Fibroblast of the conjunctiva (primary cell): ENCODE measurements around the gene ZGLP1.

Source experiments
- DNase-seq: peaks from one replicate; pipeline ENCODE4 v3.0.0-alpha.2; 2010; ENCODE audit warnings: low read depth

The ZGLP1 gene

GRCh38 chr19:10327793-10328192 is 18.2 kb upstream of the ZGLP1 start:
- DNase-seq: no peak

DNA sequence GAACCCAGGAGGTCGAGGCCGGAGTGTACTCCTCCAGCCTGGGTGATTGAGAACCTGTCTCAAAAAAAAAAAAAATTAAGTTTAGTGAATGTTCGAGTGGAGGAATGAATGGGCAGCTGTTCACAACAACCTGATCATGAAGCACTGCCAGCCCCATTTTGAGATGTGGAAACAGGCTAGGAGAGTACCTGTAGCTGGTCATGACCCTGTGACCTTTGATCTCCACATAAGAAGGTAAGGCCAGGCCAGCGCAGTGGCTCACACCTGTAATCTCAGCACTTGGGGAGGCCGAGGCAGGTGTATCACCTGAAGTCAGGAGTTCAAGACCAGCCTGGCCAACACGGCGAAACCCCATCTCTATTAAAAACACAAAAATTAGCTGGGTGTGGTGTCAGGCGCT is 16.1 kb upstream of the ZGLP1 start:
- no peak for DNase-seq

- no peak for DNase-seq
Observed at GRCh38 chr19:10321874-10322835, 12.5 kb upstream of the ZGLP1 start.

DNA sequence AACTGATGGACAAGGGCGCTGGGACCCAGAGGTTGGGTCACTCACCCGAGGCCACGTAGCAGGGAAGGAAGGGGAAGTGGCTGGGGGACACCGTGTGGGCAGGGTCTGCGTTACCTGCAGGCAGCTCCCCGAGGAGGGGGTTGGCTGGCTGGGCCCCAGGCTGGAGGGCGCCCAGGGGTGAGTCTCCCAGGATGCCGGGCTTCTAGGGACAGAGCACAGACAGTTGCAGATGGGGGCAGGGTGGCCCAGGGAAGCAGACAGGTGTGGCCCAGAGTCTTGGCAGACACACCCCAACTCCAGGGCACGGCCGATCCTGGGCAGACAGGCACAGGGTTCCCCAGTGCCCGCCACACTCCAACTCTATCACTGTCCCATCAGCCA is 11.8 kb upstream of the ZGLP1 start:
- DNase-seq: no peak

GRCh38 chr19:10320602-10321416 is 11.2 kb upstream of the ZGLP1 start:
- no peak for DNase-seq

GRCh38 chr19:10318807-10319682 is 9.4 kb upstream of the ZGLP1 start:
- DNase-seq: no peak

DNA sequence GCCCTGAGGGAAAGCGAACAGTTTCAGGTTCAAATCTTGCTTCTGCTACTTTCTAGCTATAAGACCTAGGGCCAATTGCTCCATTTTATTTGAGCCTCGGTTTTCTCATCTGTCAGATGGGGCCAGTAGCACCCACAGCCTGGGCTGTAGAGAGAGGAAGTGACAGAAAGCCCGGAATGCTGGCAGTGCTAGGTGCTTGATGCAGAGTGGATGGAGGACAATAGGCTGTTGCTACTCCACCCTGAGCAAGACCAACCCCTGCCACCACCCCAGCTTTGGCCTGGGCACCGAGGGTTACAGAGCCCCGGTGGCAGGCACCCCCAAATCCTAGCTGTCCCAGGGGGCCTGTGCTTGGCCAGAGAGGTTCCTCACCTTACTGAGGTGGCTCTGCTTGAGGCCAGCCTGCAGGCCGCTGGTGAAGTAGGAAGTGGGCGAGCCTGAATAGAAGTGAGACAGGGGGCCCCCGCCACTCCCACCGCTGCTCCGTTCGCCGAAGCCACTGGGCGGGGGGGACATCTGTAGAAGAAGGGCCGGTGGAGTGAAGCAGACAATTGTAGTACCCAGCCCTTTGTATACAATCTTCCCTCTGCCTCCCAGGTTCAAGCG is 8.3 kb upstream of the ZGLP1 start:
- no peak for DNase-seq

DNA sequence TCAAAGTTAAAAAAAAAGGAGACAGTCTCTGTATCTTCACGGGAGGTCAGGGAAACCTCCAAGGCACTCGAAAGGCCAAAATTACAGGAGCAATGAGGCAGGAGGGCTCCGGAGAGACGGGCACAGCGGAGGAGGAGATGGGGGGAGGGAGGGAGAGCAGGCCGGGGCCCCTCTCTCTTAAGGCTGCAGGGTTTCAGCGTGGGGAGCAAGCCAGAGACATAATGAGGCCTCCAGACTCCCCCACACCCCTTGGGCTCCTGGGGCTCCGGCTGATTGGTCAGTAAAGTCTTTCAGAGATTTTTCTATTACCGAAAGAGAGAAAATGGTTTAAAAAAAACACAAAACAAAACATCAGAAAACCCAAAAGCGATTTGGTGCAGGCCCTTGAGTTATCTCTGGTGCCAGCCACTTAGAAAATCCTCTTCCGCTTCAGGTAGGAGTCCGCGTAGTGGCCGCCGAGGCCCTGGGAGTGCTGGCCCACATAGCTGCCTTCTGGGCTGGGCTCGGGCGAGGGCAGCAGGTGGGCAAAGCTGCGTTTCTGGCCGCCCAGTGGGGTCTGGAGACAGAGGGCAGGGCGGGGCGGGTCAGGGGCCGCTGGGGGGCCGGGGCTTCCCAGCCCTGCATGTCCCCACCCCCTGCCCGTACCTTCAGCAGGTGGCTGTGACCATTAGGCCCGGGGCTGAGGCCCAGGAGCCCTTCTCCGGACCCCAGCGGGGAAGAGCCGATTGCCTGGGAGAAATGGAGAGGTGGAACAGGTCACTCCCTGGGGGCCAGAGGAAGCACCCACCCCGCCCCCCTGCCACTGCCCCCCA is 7.6 kb upstream of the ZGLP1 start:
- DNase-seq: no peak

GRCh38 chr19:10316229-10317044 is 6.8 kb upstream of the ZGLP1 start:
- no peak for DNase-seq

- peak; percentile 55 for DNase-seq
Observed at GRCh38 chr19:10315335-10316214, 6.0 kb upstream of the ZGLP1 start, which contains the start of gene FDX2. TSS of gene FDX2 (minus strand) at chr19:10316015. CDS start at chr19:10315996, 19 bp downstream.

DNA sequence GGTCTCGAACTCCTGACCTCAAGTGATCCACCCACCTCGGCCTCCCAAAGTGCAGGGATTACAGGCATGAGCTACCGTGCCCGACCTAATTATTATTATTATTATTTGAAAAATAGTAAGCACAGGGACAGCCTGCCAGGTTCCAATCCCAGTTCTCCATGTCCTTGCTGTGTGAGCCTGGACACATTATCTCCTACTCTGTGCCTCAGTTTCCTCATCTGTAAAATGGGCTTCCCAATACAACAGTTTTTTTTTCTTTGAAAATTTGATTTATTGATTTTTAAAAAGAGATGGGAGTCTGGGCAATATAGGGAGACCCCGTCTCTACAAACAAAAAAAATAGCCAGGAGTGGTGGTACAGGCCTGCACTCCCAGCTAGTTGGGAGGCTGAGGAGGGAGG is 3.3 kb downstream of the ZGLP1 start:
- DNase-seq: no peak

DNA sequence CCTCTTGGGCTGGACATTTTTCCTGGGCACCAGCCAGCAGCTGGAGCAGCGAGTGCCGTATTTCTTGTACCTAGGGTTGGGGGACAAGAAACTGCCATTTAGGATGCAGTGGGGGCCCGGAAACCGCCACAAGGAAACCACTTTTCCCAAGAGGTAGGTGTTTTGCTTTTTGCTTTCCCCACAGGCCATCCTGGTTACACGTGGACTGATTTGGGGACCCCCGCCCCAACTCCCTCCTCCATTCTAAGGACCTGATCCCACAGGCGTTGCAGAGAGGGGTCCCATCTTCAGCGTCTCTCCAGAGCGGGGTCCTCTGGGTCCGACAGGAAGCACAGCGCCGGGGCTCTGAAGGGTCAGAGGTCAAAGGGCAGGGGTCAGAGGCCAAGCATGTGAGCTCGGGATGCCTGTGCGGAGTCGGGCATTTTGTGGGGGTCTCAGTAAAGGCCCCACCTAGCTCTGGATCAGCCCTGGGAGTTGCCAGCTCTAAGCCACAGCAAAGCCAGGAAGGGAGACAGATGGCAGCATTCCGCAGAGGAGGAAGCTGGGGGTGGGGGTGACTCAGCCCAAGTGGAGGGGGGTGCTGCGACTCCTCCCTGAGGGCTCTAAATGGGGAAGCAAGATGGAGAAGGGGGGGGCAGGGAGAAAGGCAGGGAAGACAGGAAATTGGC is 4.3 kb downstream of the ZGLP1 start:
- DNase-seq: no peak

DNA sequence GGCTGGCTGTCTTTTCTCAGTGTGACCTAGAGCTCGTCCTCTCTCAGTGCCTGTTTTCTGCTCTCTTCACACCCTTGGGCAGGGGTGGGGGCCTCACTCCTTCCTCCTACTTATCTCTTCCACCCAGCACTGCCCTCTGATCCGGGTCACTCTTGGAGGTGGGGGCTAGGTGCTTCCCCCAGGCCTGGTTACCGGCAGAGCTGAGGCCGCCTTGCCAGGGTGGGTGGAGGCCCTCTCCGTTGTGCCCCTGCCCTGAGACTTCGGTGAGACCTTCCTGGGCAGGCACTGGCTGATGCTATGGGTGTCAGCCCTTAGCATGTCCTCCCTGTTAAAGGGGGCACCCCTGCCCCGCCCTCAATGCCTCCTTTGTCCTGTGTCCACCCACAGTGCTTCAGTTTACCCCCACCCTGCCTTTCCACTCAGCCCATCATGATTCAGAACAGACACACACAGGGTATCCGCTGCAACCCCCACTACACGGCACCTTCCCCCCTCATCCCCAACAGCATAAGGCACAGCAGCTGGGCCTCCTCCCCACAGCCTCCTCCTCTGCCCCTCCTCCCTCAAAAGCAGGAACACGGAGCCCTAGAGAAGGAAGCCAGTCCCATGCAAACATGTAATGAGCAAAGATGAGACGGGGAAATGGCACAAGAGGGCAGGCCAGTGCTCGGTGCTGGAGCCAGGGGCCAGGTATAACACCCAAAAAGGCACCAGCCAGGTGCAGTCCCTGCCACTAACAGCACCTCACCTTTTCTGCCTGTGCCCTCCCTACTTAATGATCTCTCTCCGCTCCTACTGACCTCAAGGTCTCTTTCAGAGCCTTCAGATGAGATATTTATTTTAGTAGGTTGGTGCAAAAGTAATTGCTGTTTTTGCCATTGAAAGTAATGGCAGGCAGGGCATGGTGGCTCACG is 9.8 kb downstream of the ZGLP1 start:
- DNase-seq: no peak

- DNase-seq: no peak
Observed at GRCh38 chr19:10295847-10296591, 13.6 kb downstream of the ZGLP1 start.

GRCh38 chr19:10295305-10295846 is 14.2 kb downstream of the ZGLP1 start:
- DNase-seq: no peak

- DNase-seq: no peak
Observed at GRCh38 chr19:10294368-10294697, 15.3 kb downstream of the ZGLP1 start.
